HepG2 (cell line): ENCODE results near the gene PLCL2. TPM values are rescaled to one million over a fixed set of nuclear protein-coding genes. Genes with fewer than 3 reads are reported as not detected.

Experiments used
- ATAC-seq: fragments of 200-7000 bp; cut with Tn5 transposase; 3 replicates; pipeline ENCODE4 v1.9.1; 2020; ENCODE audit warnings: mild to moderate bottlenecking, moderate library complexity
- BruUV-seq: library from RNA; stranded (reverse); fragments of 400-500 nt; replicated peaks from 2 replicates; lab custom pipeline; 2021; lab: Mats Ljungman, UMichigan
- CTCF ChIA-PET: fragments of 300-600 bp; formaldehyde crosslinking; extraction: SDS; loops from one replicate; lab custom pipeline; 2021; ENCODE audit warnings: low total read pairs, inconsistent platforms, low intra/inter-chr PET ratio; lab: Yijun Ruan, JAX
- POLR2A ChIA-PET: fragments of 350-600 bp; sonication (Branson Sonifier 250); formaldehyde crosslinking; loops from one replicate; lab custom pipeline; 2020; ENCODE audit warnings: antibody characterized with exemption, inconsistent platforms; lab: Yijun Ruan, JAX
- DNase-seq: peaks from one replicate; pipeline ENCODE4 v3.0.0-alpha.2; 2015; ENCODE audit warnings: low spot score
- FAIRE-seq: peaks from 3 replicates; lab custom pipeline; 2011; peaks lifted over from hg19 to GRCh38; lab: Jason Lieb, UNC
- H2AFZ ChIP-seq: one replicate; pipeline ENCODE4 v1.6.1; 2011; ENCODE audit warnings: low read length, inconsistent platforms
- H3K27ac ChIP-seq: fragments of 300-600 bp; 3 replicates; pipeline ENCODE4 v1.8.0; 2011; ENCODE audit warnings: mixed run types, mild to moderate bottlenecking, mixed read lengths, low read length, inconsistent platforms; ENCODE audit not compliant: insufficient read depth; ENCODE audit errors: extremely low read length
- H3K27me3 ChIP-seq, 2 experiments: fragments of 200-600 bp in 1 of 2; 2 replicates in 1 of 2; 3 replicates in 1 of 2; pipeline versions ENCODE4 v1.6.0 to v1.8.0; 2011; ENCODE audit warnings: low read length in 2 of 2, mild to moderate bottlenecking in 2 of 2, moderate library complexity in 2 of 2, inconsistent platforms in 1 of 2; ENCODE audit not compliant: insufficient read depth in 2 of 2, control insufficient read depth in 1 of 2
- H3K36me3 ChIP-seq, 2 experiments: fragments of 200-600 bp in 1 of 2; replicated peaks in 1 of 2; 2 replicates in 1 of 2; 3 replicates in 1 of 2; pipeline versions ENCODE4 v1.5.1 to v1.8.0; 2011; ENCODE audit warnings: low read length in 2 of 2, inconsistent platforms in 1 of 2; ENCODE audit not compliant: insufficient read depth in 2 of 2, control insufficient read depth in 1 of 2
- H3K4me1 ChIP-seq: 2 replicates; pipeline ENCODE4 v1.5.1; 2012; ENCODE audit warnings: low read length, inconsistent platforms; ENCODE audit not compliant: insufficient read depth
- H3K4me2 ChIP-seq: 2 replicates; pipeline ENCODE4 v1.6.0; 2011; ENCODE audit warnings: low read depth, low read length, inconsistent platforms
- H3K4me3 ChIP-seq, 3 experiments: fragments of 200-600 bp in 1 of 3; sonication (generic), shearing (Covaris generic) in 1 of 3; replicated peaks in 1 of 3; 2 replicates each; pipeline ENCODE4 v1.5.1; 2011 to 2016; ENCODE audit warnings: low read length in 3 of 3, inconsistent platforms in 2 of 3, low read depth in 2 of 3, mild to moderate bottlenecking in 2 of 3, control low read depth in 1 of 3, mixed read lengths in 1 of 3; ENCODE audit not compliant: insufficient read depth in 1 of 3
- H3K79me2 ChIP-seq: one replicate; pipeline ENCODE4 v1.6.1; 2011; ENCODE audit warnings: low read length, inconsistent platforms; ENCODE audit not compliant: insufficient read depth
- H3K9ac ChIP-seq: 2 replicates; pipeline ENCODE4 v1.6.0; 2011; ENCODE audit warnings: mild to moderate bottlenecking, low read depth, low read length, inconsistent platforms; ENCODE audit not compliant: insufficient read depth
- H3K9me3 ChIP-seq: 2 replicates; pipeline ENCODE4 v1.5.1; 2012; ENCODE audit warnings: mild to moderate bottlenecking, low read length
- H4K20me1 ChIP-seq: 2 replicates; pipeline ENCODE4 v1.6.0; 2011; ENCODE audit warnings: inconsistent platforms, mild to moderate bottlenecking, low read length, moderate library complexity; ENCODE audit not compliant: insufficient read depth
- GZF1 ChIP-seq: sonication (generic); formaldehyde crosslinking; IDR thresholded peaks from 2 replicates; pipeline ENCODE4 v1.5.1; 2020; ENCODE audit warnings: mild to moderate bottlenecking, missing genetic modification reagents
- RBFOX2 ChIP-seq: fragments of 200-400 bp; formaldehyde crosslinking; IDR thresholded peaks from 2 replicates; pipeline ENCODE4 v1.6.1; 2017; ENCODE audit warnings: low read depth, mild to moderate bottlenecking, low read length
- WGBS: methylation state at CpG from one replicate; pipeline ENCODE4 v1.1.6; 2017; ENCODE audit warnings: low lambda C conversion rate; 5-methylcytosine and 5-hydroxymethylcytosine counted together
- in situ Hi-C: cut with HindIII; loops from 2 replicates; pipeline ENCODE4 v1.10.0; 2017; ENCODE audit warnings: low pct_unique_long_range_greater_than_20kb; ENCODE audit not compliant: extremely low pct_ligation_motif_present
- intact Hi-C: fragments of 100-400 bp; cut with micrococcal nuclease; formaldehyde crosslinking; loops from one replicate; pipeline ENCODE4 v1.10.0; 2022; ENCODE audit not compliant: unreplicated experiment
- polyA plus RNA-seq, 8 experiments: library from polyadenylated mRNA; depleted of rRNA in 3 of 8; stranded (reverse) in 7 of 8; unstranded in 1 of 8; fragments of >200 nt; fragmentation: Illumina TruSeq in 4 of 8; extraction: Trizol in 4 of 8; gene quantifications; 2 replicates each; pipeline versions ENCODE4 v1.2.1 to v1.2.3, GENCODE V29; 2011 to 2016; ENCODE audit warnings: low read depth in 4 of 8, missing spikeins in 1 of 8, mixed read lengths in 1 of 8; ENCODE audit not compliant: insufficient read depth in 1 of 8
- total RNA-seq, 5 experiments: library from RNA; depleted of rRNA; stranded (reverse); fragments of >200 nt; fragmentation: Illumina TruSeq; extraction: Trizol; gene quantifications; 2 replicates each; pipeline ENCODE4 v1.2.3, GENCODE V29; 2016; ENCODE audit warnings: low read depth in 1 of 5
- TF ChIP-seq, protein P1 (sequence below): sonication (generic); formaldehyde crosslinking; IDR thresholded peaks from 2 replicates; pipeline ENCODE4 v1.4.0; 2020; ENCODE audit warnings: missing genetic modification reagents, mild to moderate bottlenecking, borderline replicate concordance
- TF ChIP-seq, protein P2 (sequence below): sonication (generic); formaldehyde crosslinking; IDR thresholded peaks from 2 replicates; pipeline ENCODE4 v1.4.0; 2020; ENCODE audit warnings: missing genetic modification reagents, mild to moderate bottlenecking, borderline replicate concordance

PLCL2 gene
- total and polyA plus RNA-seq, 2 of the 13 experiments (the other 11 are each of a cell fraction or from before 2014, with no cell fraction given) = not detected

DNA sequence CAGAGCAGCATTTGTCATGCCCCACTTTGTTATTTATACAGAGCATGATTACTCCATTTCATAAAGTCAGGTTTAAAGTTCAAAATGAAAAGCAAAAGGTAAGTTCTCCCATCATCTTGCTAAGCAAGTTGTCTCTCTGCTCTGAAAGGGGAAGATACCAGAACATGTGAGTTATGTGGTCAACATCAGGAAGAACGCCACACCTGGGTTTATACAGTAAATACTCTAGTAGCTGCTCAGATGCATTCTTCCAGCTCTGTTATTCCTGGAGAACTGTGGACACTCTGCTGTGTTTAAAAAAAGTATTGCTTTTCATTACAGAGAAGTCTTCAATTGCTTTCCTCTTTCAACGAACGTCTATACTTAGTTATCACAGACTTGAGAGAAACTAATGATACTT, 145.7 kb downstream of the PLCL2 start:
- no peaks in the 10 kb centered on the region for H3K9me3 ChIP-seq
- POLR2A ChIA-PET = no interaction called here
- H3K4me1 ChIP-seq = no peaks in the 10 kb centered on the region
- CTCF ChIA-PET = no interaction called here
- H3K9ac ChIP-seq = no peak overlapping the region
- DNase-seq (no peak), FAIRE-seq (no peak), ATAC-seq (no peak)
- intact Hi-C loops (loop anchor here (5.0 kb wide), 1 partner anchor 202 kb away; no protein-coding TSS in a partner anchor), in situ Hi-C loops (loop anchor here (25.0 kb wide), 1 partner anchor 418 kb away; the partner anchor contains the start of gene DAZL)
- no peak overlapping the region for H3K27ac ChIP-seq
- H2AFZ ChIP-seq = no peak overlapping the region
- H4K20me1 ChIP-seq = no peaks in the 10 kb centered on the region
- TF ChIP-seq, protein P1, sequence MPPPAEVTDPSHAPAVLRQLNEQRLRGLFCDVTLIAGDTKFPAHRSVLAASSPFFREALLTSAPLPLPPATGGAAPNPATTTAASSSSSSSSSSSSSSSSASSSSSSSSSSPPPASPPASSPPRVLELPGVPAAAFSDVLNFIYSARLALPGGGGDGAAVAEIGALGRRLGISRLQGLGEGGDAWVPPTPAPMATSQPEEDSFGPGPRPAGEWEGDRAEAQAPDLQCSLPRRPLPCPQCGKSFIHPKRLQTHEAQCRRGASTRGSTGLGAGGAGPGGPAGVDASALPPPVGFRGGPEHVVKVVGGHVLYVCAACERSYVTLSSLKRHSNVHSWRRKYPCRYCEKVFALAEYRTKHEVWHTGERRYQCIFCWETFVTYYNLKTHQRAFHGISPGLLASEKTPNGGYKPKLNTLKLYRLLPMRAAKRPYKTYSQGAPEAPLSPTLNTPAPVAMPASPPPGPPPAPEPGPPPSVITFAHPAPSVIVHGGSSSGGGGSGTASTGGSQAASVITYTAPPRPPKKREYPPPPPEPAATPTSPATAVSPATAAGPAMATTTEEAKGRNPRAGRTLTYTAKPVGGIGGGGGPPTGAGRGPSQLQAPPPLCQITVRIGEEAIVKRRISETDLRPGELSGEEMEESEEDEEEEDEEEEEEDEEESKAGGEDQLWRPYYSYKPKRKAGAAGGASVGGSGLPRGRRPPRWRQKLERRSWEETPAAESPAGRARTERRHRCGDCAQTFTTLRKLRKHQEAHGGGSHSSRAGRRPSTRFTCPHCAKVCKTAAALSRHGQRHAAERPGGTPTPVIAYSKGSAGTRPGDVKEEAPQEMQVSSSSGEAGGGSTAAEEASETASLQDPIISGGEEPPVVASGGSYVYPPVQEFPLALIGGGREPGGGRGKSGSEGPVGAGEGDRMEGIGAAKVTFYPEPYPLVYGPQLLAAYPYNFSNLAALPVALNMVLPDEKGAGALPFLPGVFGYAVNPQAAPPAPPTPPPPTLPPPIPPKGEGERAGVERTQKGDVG (CRISPR knock-in tag) = no peak
- TF ChIP-seq GZF1 (CRISPR knock-in tag) (peak; percentile 93), RBFOX2 (no peak)
- TF ChIP-seq, protein P2, sequence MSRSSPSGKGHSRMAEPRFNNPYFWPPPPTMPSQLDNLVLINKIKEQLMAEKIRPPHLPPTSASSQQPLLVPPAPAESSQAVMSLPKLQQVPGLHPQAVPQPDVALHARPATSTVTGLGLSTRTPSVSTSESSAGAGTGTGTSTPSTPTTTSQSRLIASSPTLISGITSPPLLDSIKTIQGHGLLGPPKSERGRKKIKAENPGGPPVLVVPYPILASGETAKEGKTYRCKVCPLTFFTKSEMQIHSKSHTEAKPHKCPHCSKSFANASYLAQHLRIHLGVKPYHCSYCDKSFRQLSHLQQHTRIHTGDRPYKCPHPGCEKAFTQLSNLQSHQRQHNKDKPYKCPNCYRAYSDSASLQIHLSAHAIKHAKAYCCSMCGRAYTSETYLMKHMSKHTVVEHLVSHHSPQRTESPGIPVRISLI (CRISPR knock-in tag) = no peak
- H3K36me3 ChIP-seq = no peaks in the 10 kb centered on the region
- H3K4me3 ChIP-seq = no peak overlapping the region
- H3K79me2 ChIP-seq = no peaks in the 10 kb centered on the region
- H3K27me3 ChIP-seq = peaks cover 1 to 3% of the 10 kb centered on the region in 2 experiments; a peak in 2 of 5 replicates
- no peak overlapping the region for H3K4me2 ChIP-seq
- BruUV-seq = no TSS peak
- WGBS = 0% methylated on average over 3 of the region's 3 CpGs
